AG08395 (cell line): ENCODE results near the gene CD40.
"Not testable (repeated sequence)": the region's sequence is repeated elsewhere in the genome, so short reads cannot be mapped to it uniquely, and the experiment has no call there.

Experiments used
- DNase-seq: peaks from one replicate; pipeline ENCODE4 v3.0.0; 2012; ENCODE audit warnings: mixed read lengths, low spot score

CD40 gene

DNA sequence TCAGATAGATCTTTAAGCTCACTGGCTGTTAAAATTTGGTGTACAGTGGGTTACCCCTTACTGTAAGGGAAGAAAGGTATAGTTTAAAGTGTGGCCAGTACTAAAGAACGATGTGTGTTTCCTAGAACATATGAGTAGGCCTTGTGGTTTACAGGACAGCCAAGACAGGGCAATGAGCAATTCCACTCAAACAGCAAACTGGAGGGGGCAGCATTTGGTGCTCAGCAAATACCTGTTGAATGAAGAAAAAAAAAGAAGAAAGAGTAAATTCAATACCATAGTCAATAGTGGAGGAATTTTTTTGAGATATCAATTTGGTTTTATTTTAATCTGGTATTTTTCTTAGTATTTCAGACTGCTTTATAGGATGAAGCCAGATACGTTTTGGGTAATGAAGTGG, 24.6 kb upstream of the CD40 start:
- no peak for DNase-seq

DNA sequence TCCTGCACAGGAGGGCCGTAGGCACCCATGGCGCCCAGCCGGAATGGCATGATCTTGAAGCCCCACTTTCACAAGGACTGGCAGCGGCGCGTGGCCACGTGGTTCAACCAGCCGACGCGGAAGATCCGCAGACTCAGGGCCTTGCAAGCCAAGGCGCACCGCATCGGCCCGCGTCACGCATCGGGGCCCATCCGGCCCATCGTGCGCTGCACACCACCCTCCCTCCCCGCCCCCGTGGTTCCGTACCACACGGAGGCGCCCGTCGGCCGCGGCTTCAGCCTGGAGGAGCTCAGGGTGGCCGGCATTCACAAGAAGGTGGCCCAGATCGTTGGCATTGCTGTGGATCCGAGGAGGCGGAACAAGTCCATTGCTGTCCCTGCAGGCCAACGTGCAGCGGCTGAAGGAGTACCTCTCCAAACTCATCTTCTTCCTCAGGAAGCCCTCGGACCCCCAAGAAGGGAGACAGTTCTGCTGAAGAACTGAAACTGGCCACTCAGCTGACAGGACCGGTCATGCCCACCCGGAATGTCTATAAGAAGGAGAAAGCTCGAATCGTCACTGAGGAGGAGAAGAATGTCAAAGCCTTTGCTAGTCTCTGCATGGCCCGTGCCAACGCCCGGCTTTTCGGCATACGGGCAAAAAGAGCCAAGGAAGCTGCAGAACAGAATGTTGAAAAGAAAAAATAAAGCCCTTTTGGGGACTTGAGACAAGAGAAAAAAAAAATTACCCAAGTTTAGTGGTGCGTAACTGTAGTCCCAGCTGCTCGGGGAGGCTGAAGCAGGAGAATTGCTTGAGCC, 18.4 kb upstream of the CD40 start:
- no peak for DNase-seq

DNA sequence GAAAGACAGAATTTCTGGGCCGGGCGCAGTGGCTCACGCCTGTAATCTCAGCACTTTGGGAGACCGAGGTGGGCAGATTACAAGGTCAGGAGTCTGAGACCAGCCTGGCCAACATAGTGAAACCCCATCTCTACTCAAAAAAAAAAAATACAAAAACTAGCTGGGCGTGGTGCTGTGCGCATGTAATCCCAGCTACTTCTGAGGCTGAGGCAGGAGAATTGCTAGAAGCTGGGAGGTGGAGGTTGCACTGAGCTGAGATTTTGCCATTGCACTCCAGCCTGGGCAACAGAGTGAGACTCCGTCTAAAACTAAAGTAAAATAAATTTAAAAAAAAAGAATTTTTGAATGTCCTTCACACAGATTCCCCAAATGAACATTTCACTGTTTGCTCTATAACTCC, 17.7 kb upstream of the CD40 start:
- DNase-seq: not testable (repeated sequence)

DNA sequence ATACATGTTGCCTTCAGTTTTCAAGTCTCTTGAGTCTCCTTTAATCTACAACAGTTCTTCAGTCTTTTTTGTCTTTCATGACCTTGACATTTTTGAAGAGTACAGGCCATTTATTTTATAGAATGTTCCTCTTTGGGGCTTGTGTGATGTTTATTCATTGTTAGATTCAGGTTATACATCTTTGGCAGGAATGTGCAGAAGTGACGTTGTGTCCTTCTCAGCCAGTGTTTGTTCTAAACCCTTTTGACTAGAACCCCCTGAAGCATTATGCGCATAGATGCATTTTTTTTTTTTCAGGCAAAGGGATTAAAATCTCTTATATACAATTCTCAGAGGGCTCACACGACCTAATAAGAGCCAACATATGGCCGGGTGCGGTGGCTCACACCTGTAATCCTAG, 17.1 kb upstream of the CD40 start:
- DNase-seq: no peak

DNA sequence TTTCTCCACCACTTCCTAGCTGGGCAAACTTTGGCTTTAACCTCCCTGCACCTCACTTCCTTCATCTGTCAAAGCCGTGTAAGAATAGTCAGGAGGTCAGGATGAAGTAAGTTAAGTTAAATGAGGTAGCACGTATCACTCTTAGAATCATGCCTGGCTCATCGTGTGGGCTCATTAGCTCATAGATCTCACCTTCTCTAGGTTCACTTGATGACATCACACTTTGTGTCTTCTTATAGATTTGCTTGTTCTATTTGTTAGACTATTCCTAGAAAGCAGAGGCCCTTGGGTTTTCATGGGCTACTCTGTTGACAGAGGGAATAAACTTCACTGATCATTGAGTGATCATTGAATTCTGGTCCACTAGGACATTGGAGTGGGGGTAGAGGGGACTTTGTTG, 16.2 kb upstream of the CD40 start:
- no peak for DNase-seq

DNA sequence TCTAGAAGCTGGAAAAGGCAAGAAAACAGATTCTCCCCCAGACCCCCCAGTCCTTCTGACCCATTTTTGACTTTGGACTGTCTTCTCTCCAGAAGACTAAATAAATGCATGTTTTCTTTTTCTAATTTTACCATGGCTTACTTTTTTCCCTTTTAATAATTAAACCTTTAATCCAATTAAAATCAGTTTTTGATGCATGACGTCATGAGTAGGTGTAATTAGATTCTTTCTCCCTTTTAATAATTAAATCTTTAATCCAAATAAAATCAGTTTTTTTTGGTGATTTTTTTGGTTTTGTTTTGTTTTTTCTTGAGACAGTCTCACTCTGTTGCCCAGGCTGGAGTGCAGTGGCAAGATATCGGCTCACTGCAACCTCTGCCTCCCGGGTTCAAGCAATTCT, 15.2 kb upstream of the CD40 start:
- DNase-seq: no peak

DNA sequence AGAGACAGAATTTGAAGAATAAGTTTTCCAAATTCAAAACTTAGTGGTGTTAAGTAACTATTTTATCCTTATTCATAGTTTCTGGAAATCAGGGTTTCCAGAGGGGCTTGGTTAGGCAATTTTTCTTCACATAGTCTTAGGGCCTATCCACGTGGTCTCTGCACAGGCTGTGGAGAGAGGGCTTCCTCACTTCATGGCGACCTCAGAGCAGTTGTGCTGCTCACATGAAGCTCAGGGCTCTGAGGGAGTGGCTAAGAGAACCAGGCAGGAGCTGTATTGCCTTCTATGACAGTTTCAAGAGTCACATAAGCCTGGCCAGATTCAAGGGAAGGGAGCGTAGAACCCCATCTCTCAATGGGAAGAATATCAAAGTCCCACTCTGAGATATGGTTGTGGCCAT, 13.9 kb upstream of the CD40 start:
- DNase-seq: no peak

DNA sequence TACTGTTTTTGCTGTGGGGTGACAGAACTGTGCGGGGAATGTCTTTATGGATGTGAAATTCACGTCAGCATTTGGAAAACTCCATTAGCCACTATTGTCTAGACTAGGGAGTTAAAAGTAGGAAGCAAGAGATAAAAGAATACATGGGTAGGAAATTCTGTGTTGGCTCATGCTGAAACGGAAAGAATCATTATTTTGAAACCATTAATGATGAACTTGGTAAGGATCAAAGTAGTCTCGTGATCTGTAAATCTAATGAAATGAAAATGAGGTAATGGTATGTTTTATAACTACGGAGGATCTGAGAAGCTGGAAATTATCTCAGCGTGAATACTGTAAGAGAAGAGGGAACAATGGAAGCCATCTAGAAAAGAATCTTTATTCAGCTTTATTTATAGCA, 11.1 kb upstream of the CD40 start:
- DNase-seq: no peak

DNA sequence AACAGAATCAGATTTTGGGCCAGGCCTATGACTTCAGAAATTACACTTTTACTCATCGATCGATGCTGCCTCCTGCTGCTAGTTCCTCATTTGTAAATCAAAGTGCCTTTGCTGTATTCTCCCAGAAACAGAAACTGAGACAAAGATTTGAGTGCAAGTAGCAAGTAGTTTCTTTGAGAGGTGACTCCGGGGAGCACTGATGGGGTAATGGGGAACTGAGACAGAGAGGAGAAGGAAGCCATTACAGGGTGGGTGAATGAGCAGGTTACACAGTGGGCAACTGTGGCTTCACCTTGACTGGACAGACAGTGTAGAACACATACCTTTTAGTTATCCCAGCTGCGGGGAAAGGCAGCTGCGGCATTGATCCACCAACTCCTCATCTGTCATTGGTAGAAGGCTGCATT, 9.7 kb upstream of the CD40 start:
- DNase-seq: no peak

DNA sequence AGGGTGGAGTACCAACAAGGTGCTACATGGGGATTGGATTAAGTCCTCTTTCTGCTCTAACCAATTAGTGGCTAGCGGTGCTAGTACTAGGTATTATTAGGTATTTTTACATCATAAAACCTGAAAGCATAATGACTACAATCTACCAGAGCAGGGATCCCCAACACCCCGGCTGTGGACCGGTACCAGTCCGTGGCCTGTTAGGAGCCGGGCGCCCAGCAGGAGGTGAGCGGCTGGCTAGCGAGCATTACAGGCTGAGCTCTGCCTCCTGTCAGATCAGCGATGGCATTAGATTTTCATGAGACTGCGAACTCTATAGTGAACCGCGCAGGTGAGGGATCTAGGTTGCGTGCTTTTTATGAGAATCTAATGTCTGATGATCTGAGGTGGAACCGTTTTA, 9.1 kb upstream of the CD40 start:
- no peak for DNase-seq

DNA sequence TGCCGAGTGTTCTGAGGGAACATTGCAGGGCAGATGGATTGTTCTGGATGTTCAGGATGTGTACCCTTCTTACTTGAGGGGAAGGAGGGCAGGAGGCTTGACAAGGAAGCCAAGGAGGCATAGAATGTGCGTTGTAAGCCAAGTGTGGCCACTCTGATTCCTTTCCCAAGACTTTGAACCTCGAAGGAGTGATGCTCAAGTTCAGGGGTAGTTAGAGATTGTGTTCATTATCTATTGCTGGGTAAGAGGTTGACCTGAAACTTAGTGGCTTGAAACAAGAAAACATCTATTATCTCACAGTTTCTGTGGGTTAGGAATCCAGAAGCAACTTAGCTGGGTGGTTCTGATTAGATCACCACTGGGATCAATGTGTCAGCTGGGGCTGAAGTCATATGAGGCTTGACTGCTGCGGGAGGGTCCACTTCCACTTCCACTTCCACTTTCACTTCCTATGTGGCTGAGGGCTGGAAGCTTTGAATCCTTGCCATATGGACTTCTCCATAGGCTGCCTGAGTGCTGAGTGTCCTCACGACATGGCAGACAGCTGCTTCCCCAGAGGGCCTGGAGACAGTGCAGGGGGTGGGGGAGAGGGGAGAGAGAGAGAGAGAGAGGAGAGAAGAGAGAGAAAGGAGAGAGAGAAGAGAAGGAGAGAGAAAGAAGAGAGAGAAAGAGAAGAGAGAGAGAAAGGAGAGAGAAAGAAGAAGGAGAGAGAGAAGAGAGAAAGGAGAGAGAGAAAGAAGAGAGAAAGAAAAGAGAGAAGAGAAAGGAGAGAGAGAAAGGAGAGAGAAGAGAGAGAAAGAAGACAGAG, 6.9 kb upstream of the CD40 start:
- no peak for DNase-seq

DNA sequence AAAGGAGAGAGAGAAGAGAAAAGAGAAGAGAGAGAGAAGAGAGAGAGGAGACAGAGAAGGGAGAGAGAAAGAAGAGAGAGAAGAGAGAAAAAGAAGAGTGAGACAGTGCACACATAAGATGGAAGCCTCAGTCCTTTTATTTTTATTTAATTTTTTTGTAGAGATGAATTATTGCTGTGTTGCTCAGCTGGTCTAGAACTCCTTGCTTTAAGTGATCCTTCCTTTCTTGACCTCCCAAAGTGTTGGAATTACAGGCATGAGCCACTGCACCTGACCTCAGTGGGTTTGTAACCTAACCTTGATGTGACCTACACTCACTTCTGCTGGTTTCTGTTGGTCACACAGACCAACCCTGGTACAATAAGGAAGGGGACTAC, 6.3 kb upstream of the CD40 start:
- no peak for DNase-seq

DNA sequence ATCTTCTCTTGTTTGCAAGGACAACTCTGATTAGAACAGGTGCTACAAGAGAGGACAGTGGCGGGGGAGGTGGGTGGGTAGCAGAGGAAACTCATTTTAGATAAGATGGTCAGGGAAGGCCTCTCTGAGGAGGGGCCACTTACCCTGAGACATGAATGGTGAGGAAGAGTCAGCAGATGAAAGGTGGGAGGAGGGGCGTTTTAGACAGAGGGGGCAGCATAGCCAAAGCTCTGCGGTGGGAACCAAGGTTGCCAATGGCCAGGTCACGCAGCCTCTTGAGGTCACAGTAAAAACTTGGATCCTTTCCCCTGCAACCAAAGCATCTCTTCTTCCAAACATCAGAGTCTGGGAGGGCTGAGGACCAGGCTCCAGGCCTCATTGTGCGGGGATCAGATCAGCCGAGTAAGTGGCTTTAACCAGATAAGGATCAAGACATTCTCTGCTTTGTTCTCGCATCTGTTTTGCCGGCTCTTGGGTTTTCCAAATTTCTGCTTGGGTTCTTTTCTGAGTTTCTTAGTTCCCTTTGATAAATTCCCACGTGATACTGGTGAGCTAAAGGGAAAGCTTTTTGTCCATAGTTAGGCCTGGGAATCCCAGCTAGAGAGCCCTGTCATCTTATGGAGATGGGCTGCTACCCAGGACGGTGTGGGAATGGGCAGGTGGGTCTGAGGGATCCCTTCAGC, 5.5 kb upstream of the CD40 start:
- no peak for DNase-seq

DNA sequence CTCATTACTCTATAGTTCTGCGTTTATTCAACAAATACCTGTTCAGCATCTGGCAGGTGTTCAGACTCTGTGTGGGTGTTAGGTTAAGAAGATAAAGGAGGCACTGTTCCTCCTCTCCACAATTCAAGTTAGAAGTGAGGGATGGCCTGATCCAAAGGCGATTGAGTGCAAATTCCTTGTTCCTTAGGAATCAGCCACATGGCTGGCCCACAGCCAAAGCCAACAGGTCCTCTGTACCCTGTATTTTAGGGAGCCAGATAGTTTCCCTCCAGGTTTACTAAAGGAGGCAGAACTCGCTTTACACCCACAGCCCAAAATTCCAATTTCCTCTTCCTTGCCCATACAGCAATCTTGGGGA, 5.0 kb upstream of the CD40 start:
- DNase-seq: no peak

DNA sequence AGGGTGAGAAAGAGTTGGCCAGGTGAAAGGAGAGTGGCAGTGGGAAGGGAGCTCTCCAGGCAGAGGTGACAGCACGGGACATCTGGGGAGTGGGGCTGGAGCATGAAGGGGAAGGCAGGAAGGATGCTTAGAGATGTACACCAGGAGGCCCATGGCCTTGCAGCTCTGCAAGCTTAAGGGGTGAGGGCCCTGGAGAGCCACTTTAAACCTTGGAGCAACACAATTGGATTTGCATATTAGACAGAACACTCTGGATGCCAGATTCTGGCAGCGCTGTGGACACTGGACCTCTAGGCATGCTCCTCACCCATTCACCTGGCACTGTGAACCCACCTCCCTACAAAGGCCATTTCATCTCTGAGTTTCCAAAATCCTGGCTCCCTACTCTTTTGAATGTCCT, 3.7 kb upstream of the CD40 start:
- DNase-seq: no peak

DNA sequence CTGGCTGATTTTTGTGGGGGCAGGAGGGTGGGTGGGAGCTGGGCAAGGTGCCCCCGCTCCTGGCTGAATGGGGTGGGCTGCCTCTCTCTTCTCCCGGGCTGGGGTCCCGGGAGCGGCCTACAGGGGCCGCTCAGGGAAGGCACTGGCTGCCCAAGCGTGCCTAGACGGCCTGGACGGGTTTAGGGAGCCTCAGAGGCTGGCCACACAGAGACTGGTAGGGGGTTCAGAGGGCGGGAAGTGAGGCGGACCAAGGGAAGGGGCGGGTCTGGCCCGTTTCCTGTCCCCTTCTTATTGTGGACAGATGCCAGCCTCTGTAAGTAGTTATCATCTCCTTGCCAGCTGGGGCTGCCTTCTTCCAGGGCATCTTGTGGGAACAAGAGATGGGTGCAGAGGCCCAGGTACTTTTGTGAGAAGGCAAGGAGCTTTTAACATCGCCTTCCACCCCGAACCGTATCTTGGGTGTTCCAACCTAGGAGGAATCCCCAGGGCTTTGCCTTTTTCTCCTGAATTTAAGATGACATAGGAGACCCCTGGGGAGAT, 437 bp downstream of the CD40 start:
- DNase-seq: no peak

DNA sequence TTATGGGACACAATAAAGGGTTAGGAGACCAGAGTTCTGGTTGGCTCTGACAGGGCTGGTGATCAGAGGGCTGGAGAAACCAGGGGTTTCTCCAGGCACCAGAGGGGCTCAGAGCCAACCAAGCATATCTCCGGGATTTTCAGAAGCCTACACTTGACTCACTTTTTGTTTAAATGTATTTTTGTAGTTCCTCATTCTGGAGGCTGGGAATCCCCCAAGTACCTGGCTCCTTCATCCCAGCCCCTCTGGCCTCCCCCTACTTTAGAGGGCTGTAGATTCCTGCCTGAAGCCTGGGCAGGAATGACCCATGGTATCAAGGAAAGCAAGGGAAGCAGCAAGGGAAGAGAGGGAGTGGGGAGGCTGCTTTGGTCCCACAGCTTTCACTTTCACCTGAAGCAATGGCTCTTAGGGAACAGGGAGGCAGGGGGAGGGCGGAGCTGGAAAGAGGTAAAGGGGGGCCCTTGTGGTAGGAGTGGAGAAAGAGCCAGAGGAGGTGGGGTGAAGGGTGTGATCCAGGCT, 973 bp downstream of the CD40 start:
- no peak for DNase-seq

DNA sequence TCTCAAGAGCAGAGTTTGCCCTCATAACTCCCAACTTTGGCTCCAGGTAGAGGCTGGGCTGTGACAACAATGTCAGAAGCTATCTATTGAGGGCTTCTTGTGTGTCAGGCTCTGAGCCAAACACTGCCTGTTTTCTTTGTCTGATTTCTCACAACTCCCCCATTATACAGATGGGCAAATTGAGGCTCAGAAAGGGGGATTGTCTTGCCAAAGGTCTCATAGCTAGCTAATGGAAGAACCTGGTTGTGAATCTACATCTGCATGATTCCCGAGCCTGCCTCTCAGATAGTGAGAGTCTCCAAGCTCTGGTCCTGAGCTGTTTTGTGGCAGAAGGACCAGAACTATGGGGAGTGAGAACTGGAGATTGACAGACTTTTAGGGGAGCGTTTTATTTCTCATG, 1.4 kb downstream of the CD40 start:
- DNase-seq: no peak

DNA sequence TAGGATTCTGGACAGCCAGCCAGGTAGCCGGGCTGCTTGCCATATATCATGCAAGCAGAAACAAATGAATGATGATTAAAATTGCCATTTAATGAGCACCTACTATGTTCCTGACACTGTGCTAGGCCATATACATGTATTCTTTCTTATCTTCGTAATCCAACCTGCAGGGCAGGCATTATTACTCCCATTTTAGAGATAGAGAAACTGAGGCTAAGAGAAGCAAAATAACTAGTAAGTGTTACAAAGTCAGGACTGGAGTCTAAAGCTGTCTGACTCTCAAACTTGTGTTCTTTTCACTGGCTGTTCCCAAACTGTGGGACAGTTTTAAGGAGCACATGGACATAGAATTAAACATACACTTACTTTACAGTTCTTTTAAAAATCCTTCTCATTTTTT, 2.0 kb downstream of the CD40 start:
- DNase-seq: no peak

DNA sequence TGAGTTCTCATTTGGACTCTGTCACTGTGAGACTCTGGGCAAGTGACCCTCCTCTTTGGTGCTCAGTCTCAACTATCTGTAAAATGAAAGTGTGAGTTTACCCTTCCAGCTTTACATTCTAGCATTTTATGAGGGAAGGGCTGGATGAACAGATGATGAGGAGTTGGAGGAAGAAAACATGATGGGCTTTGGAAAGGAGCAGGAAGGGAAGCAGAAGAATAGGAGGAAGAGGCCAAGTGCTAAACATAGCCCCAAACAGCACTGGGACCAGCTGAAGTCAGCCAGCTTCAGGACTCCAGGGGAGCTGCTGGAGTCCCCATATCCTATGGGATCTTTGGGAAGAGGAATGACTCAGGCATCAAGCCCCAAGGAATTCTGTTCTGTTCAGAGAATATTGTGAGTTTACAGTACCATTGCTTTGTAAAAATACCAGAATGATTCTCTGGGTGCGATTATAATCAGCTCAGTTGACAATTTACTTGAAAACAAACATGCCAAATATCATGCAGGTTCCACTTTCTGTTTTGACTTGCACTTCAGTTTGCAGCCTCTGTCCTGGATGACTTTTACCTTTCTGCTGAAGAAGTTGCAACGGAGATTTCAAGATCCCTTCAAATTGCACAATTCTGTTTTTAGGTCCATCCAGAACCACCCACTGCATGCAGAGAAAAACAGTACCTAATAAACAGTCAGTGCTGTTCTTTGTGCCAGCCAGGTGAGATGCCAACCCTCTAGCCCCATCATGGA, 3.2 kb downstream of the CD40 start:
- no peak for DNase-seq

DNA sequence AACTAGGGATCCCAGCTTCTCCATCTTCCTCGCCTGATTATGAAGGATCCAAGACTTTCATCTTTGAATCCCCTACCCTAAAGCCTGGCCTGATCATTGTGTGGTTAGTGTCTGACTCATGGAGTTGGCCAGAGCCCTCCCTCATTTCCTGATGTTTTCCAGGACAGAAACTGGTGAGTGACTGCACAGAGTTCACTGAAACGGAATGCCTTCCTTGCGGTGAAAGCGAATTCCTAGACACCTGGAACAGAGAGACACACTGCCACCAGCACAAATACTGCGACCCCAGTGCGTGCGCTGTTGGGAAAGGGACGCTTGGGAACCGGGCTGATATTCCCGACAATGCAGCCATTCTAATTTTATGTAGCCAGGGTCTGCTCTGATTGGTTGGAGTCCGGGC, 4.0 kb downstream of the CD40 start:
- DNase-seq: peak; percentile 80
